GM19467 (cell line): ENCODE measurements around the gene PKMYT1.

Experiments used
- ATAC-seq: cut with Tn5 transposase; IDR thresholded peaks from one replicate; pipeline ENCODE4 v1.9.1; 2021; ENCODE audit warnings: mild to moderate bottlenecking, moderate library complexity; ENCODE audit not compliant: unreplicated experiment

The PKMYT1 gene

GRCh38 chr16:3000540-3000939, 20.3 kb upstream of the PKMYT1 start:
- ATAC-seq, result no peak

- no peak for ATAC-seq
Measured at GRCh38 chr16:2999929-3000328, 19.7 kb upstream of the PKMYT1 start.

DNA sequence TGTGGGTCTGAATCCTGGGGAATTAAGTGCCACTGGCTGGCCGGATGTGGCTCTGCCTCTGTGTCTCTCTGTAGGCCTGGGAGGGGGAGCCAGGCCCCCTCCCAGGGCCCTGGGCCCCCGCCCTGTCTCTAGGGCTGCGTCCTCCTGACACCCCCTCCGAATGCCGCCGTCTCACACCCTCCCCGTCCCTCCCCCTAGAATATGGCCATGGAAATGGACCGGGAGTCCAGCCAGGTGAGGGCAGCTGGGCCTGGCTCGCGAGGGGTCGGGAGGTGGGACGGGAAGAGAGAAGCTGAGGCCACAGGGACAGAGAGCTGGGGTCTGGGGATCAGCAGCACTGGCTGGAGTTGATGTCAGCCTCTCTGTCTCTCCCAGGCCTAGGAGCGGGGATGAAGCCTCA, 16.1 kb upstream of the PKMYT1 start:
- ATAC-seq, result no peak

- no peak for ATAC-seq
Measured at GRCh38 chr16:2992383-2993081, 12.3 kb upstream of the PKMYT1 start.

- ATAC-seq, result no peak
Measured at GRCh38 chr16:2991566-2992261, 11.5 kb upstream of the PKMYT1 start.

DNA sequence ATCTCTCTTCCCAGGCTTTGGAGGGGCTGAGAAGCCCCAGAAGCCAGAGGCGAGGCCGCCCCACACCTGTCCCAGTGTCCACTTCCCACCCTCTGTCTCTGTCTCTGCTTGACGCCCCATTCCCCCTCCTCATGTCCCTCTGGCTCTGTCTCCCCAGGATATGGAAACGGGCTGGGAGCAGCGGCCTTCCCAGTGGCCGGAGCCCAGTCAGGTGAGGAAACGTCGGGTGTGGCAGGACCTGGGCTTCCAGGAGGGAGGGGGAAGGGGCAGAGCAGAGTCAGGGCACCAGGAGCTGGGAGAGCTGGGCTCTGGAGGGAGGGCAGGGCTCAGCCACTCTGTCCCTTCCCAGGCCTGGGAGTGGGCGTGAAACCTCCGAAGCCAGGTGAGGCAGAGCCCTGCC, 10.6 kb upstream of the PKMYT1 start:
- no peak for ATAC-seq

DNA sequence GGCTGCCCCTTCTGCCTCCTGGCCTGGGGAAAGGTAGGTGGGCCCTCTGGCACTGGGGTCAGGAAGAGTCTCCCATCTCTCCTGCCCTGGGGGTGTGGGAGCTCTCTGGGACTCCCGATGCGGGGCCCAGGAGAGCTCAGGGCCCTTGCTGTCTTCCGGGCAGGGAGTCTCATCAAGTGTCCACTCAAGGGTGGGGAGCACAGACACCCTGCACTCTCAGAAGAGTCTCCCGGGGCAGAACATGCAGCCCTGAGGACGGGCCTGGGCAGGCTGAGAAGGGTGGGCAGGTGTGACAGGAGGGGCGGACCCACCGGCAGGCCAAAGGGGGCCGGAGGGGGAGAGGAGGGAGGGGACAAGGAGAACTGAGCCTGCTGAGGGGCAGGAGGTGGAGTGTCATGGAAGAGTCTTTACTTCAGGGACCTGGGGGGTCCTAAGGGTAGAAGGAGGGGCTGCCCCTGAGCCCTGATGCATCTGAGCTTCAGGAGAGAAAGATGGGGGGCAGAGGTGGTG, 8.4 kb upstream of the PKMYT1 start:
- ATAC-seq, result no peak

DNA sequence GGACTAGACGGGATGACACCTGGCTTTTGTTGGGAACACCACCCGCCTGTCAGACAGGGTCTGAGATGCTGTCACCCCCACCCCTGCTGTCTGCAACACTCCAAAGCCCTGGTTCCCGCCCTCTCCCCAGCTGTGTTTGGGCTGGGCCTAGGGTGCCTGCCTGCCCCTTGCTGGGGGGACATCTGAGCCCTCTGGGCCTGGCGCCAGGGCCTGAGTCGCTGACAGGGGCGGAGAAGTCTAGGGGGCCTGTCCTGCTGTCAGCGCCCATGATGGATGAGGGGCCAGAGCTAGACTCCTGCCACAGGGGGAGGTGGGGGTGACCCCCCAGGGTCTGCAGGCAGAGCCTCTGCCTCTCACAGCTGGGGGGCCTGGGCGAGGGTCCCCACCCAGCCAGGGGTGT, 7.6 kb upstream of the PKMYT1 start:
- ATAC-seq, result no peak

- ATAC-seq, result no peak
Measured at GRCh38 chr16:2987286-2987685, 7.0 kb upstream of the PKMYT1 start.

DNA sequence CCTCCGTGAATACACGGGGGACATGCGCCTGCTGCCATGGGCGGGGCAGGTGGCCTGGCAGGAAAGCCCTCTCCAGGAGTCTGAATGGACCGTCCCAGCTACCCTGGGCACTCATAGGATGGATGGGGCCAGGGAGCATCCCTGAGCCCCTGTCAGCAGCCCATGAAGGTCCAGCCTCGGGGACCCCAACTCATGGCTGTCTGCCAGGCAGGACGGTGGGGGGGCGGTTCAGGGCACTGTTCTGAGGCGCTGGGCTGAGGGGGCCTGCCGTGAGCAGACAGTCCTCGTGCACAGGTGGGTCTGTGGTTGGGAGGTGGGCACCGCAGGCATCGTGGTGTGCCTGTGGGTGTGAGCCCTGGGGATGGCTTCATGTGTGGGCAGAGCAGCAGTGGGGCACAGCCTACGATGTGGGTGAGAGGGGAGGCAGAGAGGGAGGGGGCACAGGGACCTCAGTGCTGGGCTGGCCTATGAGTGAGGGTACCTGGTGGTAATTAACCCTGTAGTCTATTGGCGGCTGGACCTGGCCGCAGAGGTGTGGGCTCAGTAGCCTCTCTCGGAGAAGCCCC, 6.5 kb upstream of the PKMYT1 start:
- no peak for ATAC-seq

- ATAC-seq, result no peak
Measured at GRCh38 chr16:2985893-2986355, 5.7 kb upstream of the PKMYT1 start.

GRCh38 chr16:2985462-2985861, 5.2 kb upstream of the PKMYT1 start:
- ATAC-seq, result no peak

DNA sequence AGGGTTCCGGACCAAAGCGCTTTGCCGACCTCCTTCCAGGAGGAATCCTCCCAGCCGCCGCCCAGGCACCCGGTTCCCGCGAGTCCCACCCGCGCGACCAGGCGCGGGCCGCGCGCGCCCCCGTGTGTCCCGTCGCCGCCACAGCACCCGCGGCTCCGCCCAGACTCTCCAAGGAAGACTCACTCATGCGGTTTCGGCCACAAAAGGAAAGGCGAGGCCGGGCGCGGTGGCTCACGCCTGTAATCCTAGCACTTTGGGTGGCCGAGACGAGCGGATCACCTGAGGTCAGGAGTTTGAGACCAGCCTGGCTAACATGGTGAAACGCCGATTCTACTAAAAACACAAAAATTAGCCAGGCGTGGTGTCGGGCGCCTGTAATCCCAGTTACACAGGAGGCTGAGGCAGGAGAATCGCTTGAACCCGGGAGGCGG, 3.5 kb upstream of the PKMYT1 start:
- no peak for ATAC-seq

GRCh38 chr16:2982402-2982801, 2.2 kb upstream of the PKMYT1 start:
- ATAC-seq, result no peak

GRCh38 chr16:2981899-2982250, 1.6 kb upstream of the PKMYT1 start:
- ATAC-seq, result no peak

DNA sequence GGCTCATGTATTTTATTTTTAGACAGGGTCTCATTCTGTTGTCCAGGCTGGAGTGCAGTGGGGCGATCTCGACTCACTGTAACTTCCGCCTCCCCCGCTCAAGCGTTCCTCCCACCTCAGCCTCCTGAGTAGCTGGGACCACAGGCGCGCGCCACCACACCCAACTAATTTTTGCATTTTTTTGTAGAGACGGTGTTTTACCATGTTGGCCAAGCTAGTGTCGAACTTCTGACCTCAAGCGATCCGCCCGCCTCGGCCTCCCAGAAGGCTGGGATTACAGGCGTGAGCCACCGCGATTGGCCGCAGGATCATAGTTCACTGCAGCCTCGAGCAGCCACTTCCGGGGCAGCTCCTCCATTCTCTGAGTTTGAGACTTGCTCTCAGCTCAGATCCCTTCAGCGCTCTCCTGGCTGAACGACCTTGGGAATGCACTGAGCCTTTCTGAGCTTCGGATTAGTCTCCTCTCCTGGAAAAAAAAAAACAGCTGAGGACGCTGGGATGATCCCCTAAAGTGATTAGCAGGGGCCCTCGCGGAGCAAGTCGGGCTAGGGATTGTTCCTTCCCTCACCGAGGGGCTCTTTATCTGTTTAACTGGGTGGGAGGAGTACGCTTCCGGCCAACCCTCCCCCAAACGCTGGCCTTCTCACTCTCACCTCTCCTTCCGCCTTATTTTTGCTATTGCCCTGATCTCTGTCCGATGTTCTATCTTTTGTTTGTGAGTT, 1.1 kb upstream of the PKMYT1 start:
- ATAC-seq, result no peak

- peak; percentile 15 for ATAC-seq
Measured at GRCh38 chr16:2979669-2980226, 498 bp downstream of the PKMYT1 start.

GRCh38 chr16:2977440-2977839, 2.8 kb downstream of the PKMYT1 start:
- no peak for ATAC-seq

GRCh38 chr16:2976673-2977072, 3.6 kb downstream of the PKMYT1 start:
- no peak for ATAC-seq

- ATAC-seq, result no peak
Measured at GRCh38 chr16:2976201-2976600, 4.0 kb downstream of the PKMYT1 start.

DNA sequence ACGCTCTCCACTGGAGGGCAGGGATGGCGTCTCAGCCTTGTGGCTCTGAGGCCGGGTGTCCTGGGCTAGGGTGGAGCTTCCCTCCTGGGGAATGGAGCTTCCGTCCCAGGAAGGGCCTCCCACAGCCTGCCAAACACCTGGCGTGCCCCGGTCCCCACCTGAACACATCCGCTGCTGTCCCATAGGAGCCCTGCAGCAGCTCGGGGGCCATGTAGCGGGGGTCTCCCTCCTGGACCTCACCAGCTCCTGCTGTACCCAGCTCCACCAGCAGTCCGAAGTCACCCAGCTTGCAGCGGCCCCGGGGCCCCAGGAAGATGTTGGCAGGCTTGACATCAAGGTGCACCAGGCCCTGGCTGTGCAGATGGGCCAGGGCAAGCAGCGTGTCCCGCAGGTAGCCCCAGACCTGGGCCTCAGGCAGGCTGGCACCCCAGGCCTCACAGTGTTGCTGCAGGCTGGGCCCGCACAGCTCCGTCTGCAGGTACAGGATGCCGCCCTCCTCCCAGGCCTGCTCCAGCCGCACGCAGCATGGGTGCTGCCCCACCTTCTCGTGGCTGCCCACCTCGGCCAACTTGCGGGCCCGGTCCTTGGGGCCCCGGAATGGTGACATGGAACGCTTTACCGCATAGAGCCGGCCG, 5.0 kb downstream of the PKMYT1 start:
- no peak for ATAC-seq
